Measurements from ENCODE around the gene RSRC1. TPM values are rescaled to one million over a fixed set of nuclear protein-coding genes. Genes with fewer than 3 reads are reported as not detected.

Gene RSRC1
- total and polyA plus RNA-seq, 2 of the 8 experiments (the other 6 are each of a cell fraction or from before 2014, with no cell fraction given): 2.0 to 27.9 TPM

DNA sequence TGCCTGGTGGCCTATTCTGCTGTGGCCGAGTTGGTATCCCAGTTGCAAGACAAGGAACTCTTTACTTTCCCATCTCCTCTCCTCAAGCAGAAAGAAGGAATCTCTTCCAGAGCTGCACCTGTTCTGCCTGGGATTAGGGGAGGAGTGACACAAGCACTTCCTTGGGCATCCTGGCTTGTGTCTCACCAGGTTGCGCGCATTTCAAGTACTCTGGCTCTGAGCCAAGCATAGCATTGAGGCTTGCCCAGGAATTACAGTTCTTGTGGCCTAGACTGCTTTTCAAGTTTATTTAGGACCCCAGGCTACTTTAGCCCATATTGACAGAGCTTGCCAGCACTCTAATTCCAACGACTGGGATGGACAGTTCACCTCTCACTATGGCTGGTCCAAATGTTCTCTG is 150.5 kb downstream of the RSRC1 start:
- no peak overlapping the region for H4K5ac ChIP-seq (ENCODE audit: insufficient read length, low read depth, low read length)
- no peak overlapping the region for H3K9ac ChIP-seq (replicated peaks in 1 of 4; ENCODE audit: extremely low read depth in 1 of 4, low read depth in 3 of 4, low read length in 3 of 4)
- H2AK5ac ChIP-seq (ENCODE audit: low read depth, low read length): no peak overlapping the region
- H2BK120ac ChIP-seq (replicated peaks; ENCODE audit: low read depth, low read length): no peak overlapping the region
- no peak overlapping the region for H3K23ac ChIP-seq (ENCODE audit: insufficient read length)
- no peak overlapping the region for H3K56ac ChIP-seq (replicated peaks; ENCODE audit: insufficient read length, low read depth, low read length)
- no peak overlapping the region for H2BK12ac ChIP-seq (ENCODE audit: low read depth, low read length)
- no peak overlapping the region for H2BK20ac ChIP-seq (ENCODE audit: low read length)
- no peak overlapping the region for H3K18ac ChIP-seq (ENCODE audit: extremely low read depth, low read length)
- H3K4me1 ChIP-seq (replicated peaks in 1 of 4; ENCODE audit: control insufficient read depth in 3 of 4, insufficient read depth in 4 of 4, low read length in 3 of 4): no peaks in the 10 kb centered on the region
- FAIRE-seq: no peak
- no peak overlapping the region for H4K91ac ChIP-seq (replicated peaks; ENCODE audit: insufficient read length, low read length)
- H3K4me3 ChIP-seq (ENCODE audit: extremely low read depth in 1 of 4, insufficient read depth in 2 of 4, low read depth in 3 of 4, low read length in 4 of 4): no peak overlapping the region
- H4K20me1 ChIP-seq (replicated peaks in 1 of 2; ENCODE audit: control insufficient read depth in 1 of 2, insufficient read depth in 2 of 2, low read length in 2 of 2): no peaks in the 10 kb centered on the region
- no peak overlapping the region for H3K27ac ChIP-seq (ENCODE audit: low read depth, low read length)
- no peak overlapping the region for H2BK15ac ChIP-seq (ENCODE audit: low read length)
- no peaks in the 10 kb centered on the region for H3K23me2 ChIP-seq (ENCODE audit: low read depth, low read length)
- POLR2A ChIA-PET (ENCODE audit: partially characterized antibody): no interaction called here
- no peaks in the 10 kb centered on the region for H3K79me1 ChIP-seq (ENCODE audit: low read depth, low read length)
- no peaks in the 10 kb centered on the region for H3K79me2 ChIP-seq (ENCODE audit: control insufficient read depth in 1 of 2, insufficient read depth in 2 of 2, low read length in 2 of 2)
- CTCF ChIA-PET (ENCODE audit: partially characterized antibody): interaction anchor here (0.9 kb wide), 1 partner anchor 10 kb away, joined by 3 read pairs; no protein-coding TSS in a partner anchor
- H3K9me3 ChIP-seq (ENCODE audit: insufficient read depth in 2 of 2, low read depth in 1 of 2, low read length in 1 of 2): no peaks in the 10 kb centered on the region; a peak in 1 of 4 replicates
- no peak overlapping the region for H2AFZ ChIP-seq (ENCODE audit: low read length)
- no peak for DNase-seq (ENCODE audit: low read depth in 1 of 2, low spot score in 2 of 2)
- no peak overlapping the region for H3K4me2 ChIP-seq (ENCODE audit: insufficient read depth in 1 of 2, low read depth in 2 of 2, low read length in 2 of 2)
- no peak overlapping the region for H4K8ac ChIP-seq (ENCODE audit: extremely low read depth, insufficient read depth, low read length)
- H3K27me3 ChIP-seq (replicated peaks in 1 of 4; ENCODE audit: control insufficient read depth in 3 of 4, extremely low read depth in 1 of 4, insufficient read depth in 3 of 4, low read length in 3 of 4): no peaks in the 10 kb centered on the region
- H3K4ac ChIP-seq (replicated peaks; ENCODE audit: insufficient read length, low read depth, low read length): no peak overlapping the region
- H2BK5ac ChIP-seq (ENCODE audit: low read depth, low read length): no peak overlapping the region
- 94% methylated on average over 4 of the region's 4 CpGs; no CpG with 5 or more reads in 1 of the 2 experiments for WGBS, 2 experiments (ENCODE audit: extremely low coverage in 1 of 2, insufficient coverage in 1 of 2, insufficient read length in 1 of 2, insufficient replicate concordance in 2 of 2, low coverage in 1 of 2, low lambda C conversion rate in 2 of 2, missing lambda C conversion rate in 1 of 2)
- H3K14ac ChIP-seq (ENCODE audit: insufficient read length): no peak overlapping the region
- H3K36me3 ChIP-seq (ENCODE audit: control insufficient read depth in 2 of 4, insufficient read depth in 4 of 4, low read length in 3 of 4): no peaks in the 10 kb centered on the region
- no peak for TF ChIP-seq RFX5 (IDR thresholded peaks at IDR 0.05; ENCODE audit: borderline replicate concordance, low read depth, low read length)
- TF ChIP-seq CTBP2 (IDR thresholded peaks at IDR 0.05; ENCODE audit: borderline replicate concordance, insufficient read depth, insufficient read length, low read length): no peak
- TF ChIP-seq KDM5A (IDR thresholded peaks at IDR 0.05; ENCODE audit: low read length): no peak

Data from H1 (cell line).